Measurements from ENCODE around the gene UNC5C. TPM values are rescaled to one million over a fixed set of nuclear protein-coding genes. Genes with fewer than 3 reads are reported as not detected.

Gene UNC5C
- total RNA-seq, 3 donors from 2014 or later (not counting 1 experiment from before 2014, with no cell fraction given), result not detected

DNA sequence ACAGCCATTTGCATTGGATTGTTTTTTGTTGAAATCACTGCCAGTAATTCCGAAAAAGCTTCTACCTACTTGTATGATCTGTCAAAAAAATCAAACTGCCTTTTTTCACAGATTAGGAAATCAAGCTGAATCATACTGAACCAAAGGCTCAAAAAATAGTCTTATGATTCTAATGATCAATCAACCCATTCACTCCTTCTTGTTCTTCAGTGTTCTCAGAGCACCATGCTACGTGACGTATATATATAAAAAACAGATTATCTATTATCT, 187.1 kb downstream of the UNC5C start:
- Histone ChIP-seq H3K9me3 (ENCODE audit: control insufficient read depth, insufficient read depth, low read length) (no peaks in the 10 kb centered on the region), H3K36me3 (ENCODE audit: control insufficient read depth, insufficient read depth, low read length) (no peaks in the 10 kb centered on the region), H3K27me3 (ENCODE audit: control insufficient read depth, insufficient read depth, low read length) (no peaks in the 10 kb centered on the region), H3K4me3 (ENCODE audit: low read length) (no peak overlapping the region), H3K27ac (ENCODE audit: low read length) (no peak overlapping the region), H3K4me1 (ENCODE audit: control insufficient read depth, insufficient read depth, low read length) (no peaks in the 10 kb centered on the region)
- H3K9me3 Mint-ChIP-seq, result no peaks in the 10 kb centered on the region
- no peaks in the 10 kb centered on the region for H3K27me3 Mint-ChIP-seq (ENCODE audit: low read depth in 2 of 2)
- DNase-seq (no peak), ATAC-seq (no peak)
- WGBS (ENCODE audit: insufficient coverage), result 100% methylated on average over 1 of the region's 3 CpGs
- intact Hi-C loops (cut with micrococcal nuclease), result no loop called here
- no peak for TF ChIP-seq CTCF (IDR thresholded peaks at IDR 0.05)
- H3K27ac Mint-ChIP-seq, result no peak overlapping the region
- H3K36me3 Mint-ChIP-seq, result no peaks in the 10 kb centered on the region
- H3K4me1 Mint-ChIP-seq, result no peaks in the 10 kb centered on the region
- no peak overlapping the region for H3K4me3 Mint-ChIP-seq

DNA sequence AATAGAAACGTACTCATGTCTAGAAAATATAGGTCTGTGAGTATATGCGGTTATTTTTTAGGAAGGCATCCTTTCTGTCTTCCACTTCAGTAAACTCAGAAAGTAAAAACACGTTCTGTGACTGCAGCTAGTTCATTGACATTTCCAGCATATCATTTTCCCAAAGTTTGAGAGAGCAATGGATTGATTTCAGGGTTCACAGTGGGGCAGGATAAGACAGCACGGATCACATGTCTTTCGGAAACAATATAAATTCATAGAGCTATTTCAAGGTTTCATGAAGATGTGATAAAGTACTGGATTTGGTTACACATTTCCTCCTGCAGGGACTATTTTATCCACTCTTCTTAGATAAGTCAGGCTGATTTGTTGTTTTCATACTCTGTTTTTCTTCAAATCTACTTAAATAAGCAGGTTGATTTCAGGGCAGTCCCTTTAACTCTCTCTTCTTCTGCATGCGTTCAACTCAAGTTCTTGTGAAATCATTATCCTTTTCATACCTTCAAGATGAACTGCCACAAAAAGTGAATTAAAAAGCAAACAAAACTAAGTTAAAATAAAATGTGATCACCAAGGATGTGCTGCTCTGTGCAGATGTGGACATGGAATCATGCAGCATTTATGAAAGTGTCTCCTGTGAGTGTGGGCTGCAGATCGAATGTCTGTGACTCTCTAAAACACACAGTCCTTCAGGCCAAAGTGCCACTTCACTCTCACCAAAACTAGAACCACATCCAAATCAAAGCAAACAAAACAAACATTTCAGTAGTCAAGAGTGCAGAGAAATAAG, 187.7 kb downstream of the UNC5C start:
- H3K9me3 Mint-ChIP-seq, result no peaks in the 10 kb centered on the region
- no peaks in the 10 kb centered on the region for H3K27me3 ChIP-seq (ENCODE audit: control insufficient read depth, insufficient read depth, low read length)
- H3K4me1 Mint-ChIP-seq, result no peaks in the 10 kb centered on the region
- no peak overlapping the region for H3K27ac ChIP-seq (ENCODE audit: low read length)
- no peaks in the 10 kb centered on the region for H3K36me3 ChIP-seq (ENCODE audit: control insufficient read depth, insufficient read depth, low read length)
- H3K4me1 ChIP-seq (ENCODE audit: control insufficient read depth, insufficient read depth, low read length), result no peaks in the 10 kb centered on the region
- H3K36me3 Mint-ChIP-seq, result no peaks in the 10 kb centered on the region
- H3K4me3 ChIP-seq (ENCODE audit: low read length), result no peak overlapping the region
- H3K27ac Mint-ChIP-seq, result no peak overlapping the region
- no peak overlapping the region for H3K4me3 Mint-ChIP-seq
- no peak for ATAC-seq
- no peaks in the 10 kb centered on the region for H3K27me3 Mint-ChIP-seq (ENCODE audit: low read depth in 2 of 2)
- TF ChIP-seq CTCF (IDR thresholded peaks at IDR 0.05), result no peak
- 98% methylated on average over 6 of the region's 7 CpGs for WGBS (ENCODE audit: insufficient coverage)
- H3K9me3 ChIP-seq (ENCODE audit: control insufficient read depth, insufficient read depth, low read length), result no peaks in the 10 kb centered on the region
- intact Hi-C loops (cut with micrococcal nuclease), result no loop called here
- no peak for DNase-seq

DNA sequence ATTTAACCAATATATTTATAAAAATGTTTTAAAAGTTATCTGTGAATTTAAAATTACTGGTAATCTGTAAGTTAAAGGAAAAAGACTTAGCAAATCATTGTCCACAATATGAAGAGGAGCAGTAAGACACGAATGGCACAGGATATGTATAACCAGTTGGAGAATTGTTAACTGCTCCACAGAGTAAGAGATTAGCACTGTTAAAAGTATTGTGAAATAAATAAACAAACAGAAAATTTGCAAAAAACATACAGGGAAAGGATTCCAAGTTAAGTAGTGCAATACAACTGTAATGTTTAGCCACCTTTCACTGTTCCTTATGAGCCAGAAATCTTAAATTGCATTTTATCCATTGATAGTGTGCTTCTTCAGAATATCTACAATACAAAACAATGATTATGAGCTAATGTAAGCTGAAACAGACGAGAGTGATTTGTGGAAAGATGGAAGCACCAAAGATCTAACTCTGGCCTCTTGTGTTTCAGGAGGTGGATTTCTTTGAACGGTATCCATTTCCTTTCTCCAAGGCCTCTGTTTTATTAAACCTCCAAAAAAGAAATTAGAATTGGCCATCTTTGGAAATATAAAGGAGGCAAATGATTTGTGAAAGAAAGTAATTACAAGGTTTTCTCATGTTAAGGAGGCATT, 188.4 kb downstream of the UNC5C start:
- H3K9me3 Mint-ChIP-seq, result no peaks in the 10 kb centered on the region
- no peak overlapping the region for H3K4me3 Mint-ChIP-seq
- Histone ChIP-seq H3K9me3 (ENCODE audit: control insufficient read depth, insufficient read depth, low read length) (no peaks in the 10 kb centered on the region), H3K4me3 (ENCODE audit: low read length) (no peak overlapping the region), H3K36me3 (ENCODE audit: control insufficient read depth, insufficient read depth, low read length) (no peaks in the 10 kb centered on the region), H3K4me1 (ENCODE audit: control insufficient read depth, insufficient read depth, low read length) (no peaks in the 10 kb centered on the region), H3K27ac (ENCODE audit: low read length) (no peak overlapping the region), H3K27me3 (ENCODE audit: control insufficient read depth, insufficient read depth, low read length) (no peaks in the 10 kb centered on the region)
- intact Hi-C loops (cut with micrococcal nuclease), result no loop called here
- H3K36me3 Mint-ChIP-seq, result no peaks in the 10 kb centered on the region
- TF ChIP-seq CTCF (IDR thresholded peaks at IDR 0.05), result no peak
- no peaks in the 10 kb centered on the region for H3K4me1 Mint-ChIP-seq
- WGBS (ENCODE audit: insufficient coverage), result 71% methylated on average over 2 of the region's 3 CpGs
- H3K27ac Mint-ChIP-seq, result no peak overlapping the region
- no peaks in the 10 kb centered on the region for H3K27me3 Mint-ChIP-seq (ENCODE audit: low read depth in 2 of 2)
- DNase-seq (no peak), ATAC-seq (no peak)

DNA sequence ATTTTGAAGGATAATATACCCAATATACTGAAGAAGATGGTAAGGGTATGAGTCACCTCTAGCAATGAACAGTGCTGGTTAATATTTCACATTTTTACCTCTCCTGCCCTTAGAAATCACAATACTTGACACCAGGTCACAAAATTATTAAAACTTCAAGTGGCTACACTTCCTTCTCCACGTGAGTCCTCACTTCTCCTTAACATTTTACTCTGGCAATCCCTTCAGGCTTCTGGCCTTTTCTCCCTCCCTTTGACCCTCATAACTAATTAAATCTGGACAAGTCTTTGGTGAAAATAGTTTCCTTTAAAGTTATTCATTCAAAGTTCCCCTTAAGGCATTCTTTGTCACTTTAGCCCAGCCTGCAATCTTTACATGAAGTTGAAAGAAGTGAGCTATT, 190.4 kb downstream of the UNC5C start:
- H3K27me3 Mint-ChIP-seq (ENCODE audit: low read depth in 2 of 2), result no peaks in the 10 kb centered on the region
- H3K4me1 ChIP-seq (ENCODE audit: control insufficient read depth, insufficient read depth, low read length), result no peaks in the 10 kb centered on the region
- intact Hi-C loops (cut with micrococcal nuclease), result no loop called here
- no peak overlapping the region for H3K4me3 Mint-ChIP-seq
- no peak for TF ChIP-seq CTCF (IDR thresholded peaks at IDR 0.05)
- H3K36me3 ChIP-seq (ENCODE audit: control insufficient read depth, insufficient read depth, low read length), result no peaks in the 10 kb centered on the region
- no peak for DNase-seq
- no peaks in the 10 kb centered on the region for H3K9me3 Mint-ChIP-seq
- no peaks in the 10 kb centered on the region for H3K4me1 Mint-ChIP-seq
- H3K27ac ChIP-seq (ENCODE audit: low read length), result no peak overlapping the region
- no peaks in the 10 kb centered on the region for H3K27me3 ChIP-seq (ENCODE audit: control insufficient read depth, insufficient read depth, low read length)
- 33% methylated on average over 1 of the region's 1 CpG for WGBS (ENCODE audit: insufficient coverage)
- no peak overlapping the region for H3K4me3 ChIP-seq (ENCODE audit: low read length)
- no peak overlapping the region for H3K27ac Mint-ChIP-seq
- no peaks in the 10 kb centered on the region for H3K36me3 Mint-ChIP-seq
- H3K9me3 ChIP-seq (ENCODE audit: control insufficient read depth, insufficient read depth, low read length), result no peaks in the 10 kb centered on the region
- ATAC-seq, result no peak
